LNCaP clone FGC (cell line): ENCODE measurements around the gene EVI5L.

Source experiments
- DNase-seq: peaks from one replicate; pipeline ENCODE4 v3.0.0-alpha.2; 2011; ENCODE audit warnings: low read depth
- H3K4me3 ChIP-seq: 2 replicates; pipeline ENCODE4 v1.5.1; 2011; ENCODE audit warnings: mild to moderate bottlenecking, low read depth, low read length, control low read depth
- CTCF ChIP-seq: IDR thresholded peaks from 2 replicates; pipeline ENCODE4 v1.5.1; 2012; ENCODE audit warnings: mild to moderate bottlenecking; ENCODE audit not compliant: control insufficient read depth, insufficient read depth; ENCODE audit errors: extremely low read depth

The EVI5L gene

GRCh38 chr19:7904074-7905020 is 74.3 kb downstream of the EVI5L start:
- no peak for TF ChIP-seq CTCF
- peak overlapping the region; percentile 66 for H3K4me3 ChIP-seq
- no peak for DNase-seq

GRCh38 chr19:7905268-7905667 is 75.2 kb downstream of the EVI5L start:
- peak overlapping the region; percentile 66 for H3K4me3 ChIP-seq
- no peak for TF ChIP-seq CTCF
- DNase-seq = no peak

- no peak for TF ChIP-seq CTCF
- DNase-seq = no peak
- H3K4me3 ChIP-seq = no peak overlapping the region
These were observed 75.8 kb downstream of the EVI5L start for GRCh38 chr19:7905859-7906258.

- TF ChIP-seq CTCF = no peak
- no peak overlapping the region for H3K4me3 ChIP-seq
- DNase-seq = no peak
These were observed 77.1 kb downstream of the EVI5L start for GRCh38 chr19:7907122-7907521.

- H3K4me3 ChIP-seq = no peak overlapping the region
- TF ChIP-seq CTCF = no peak
- no peak for DNase-seq
These were observed 77.5 kb downstream of the EVI5L start for GRCh38 chr19:7907544-7907943.

GRCh38 chr19:7908078-7908699 is 78.2 kb downstream of the EVI5L start:
- no peak for DNase-seq
- TF ChIP-seq CTCF = no peak
- no peak overlapping the region for H3K4me3 ChIP-seq
